ENCODE measurements around the gene KRTAP5-2.

DNA sequence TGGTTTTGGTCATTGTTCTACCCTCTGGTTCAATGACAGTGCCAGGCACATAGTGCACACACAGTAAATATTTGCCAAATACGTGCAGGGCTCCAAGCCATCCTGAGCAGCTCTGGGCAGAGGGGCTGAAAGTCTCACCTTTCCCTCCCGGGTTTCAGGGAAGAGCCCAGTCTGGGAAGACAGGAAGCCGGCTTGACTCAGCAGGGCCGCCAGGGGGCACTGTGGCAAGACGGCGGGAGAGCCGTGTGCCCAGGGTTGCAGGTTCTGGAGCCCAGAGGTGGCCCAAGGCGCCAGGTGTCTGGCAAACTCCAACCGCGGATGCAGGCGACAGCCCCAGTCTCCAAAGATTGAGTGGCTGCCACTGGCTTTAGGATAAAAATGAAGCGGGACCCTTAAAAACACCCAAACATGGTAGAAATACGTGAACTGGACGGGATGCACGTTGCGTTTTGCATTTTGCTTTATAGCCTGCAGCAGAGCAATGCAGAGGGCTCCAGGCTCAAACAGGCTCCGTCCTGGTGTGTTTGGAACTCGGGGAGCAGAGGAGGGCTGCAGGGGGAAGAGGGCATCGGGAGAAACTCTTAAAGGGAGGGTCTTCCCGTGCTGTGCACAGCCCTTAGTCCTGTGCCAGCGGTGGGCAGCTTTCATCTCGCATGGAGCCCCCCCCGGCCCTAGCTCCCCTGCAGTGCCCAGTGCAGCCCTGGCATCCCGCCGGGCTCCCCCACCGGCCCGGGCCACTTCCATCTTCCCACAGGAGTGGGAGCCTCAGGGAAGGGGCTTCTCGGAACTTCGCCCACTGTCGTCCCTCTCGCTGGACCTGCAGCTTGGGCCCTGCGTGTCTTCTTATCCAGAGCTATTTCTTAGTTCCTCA lies 42.2 kb upstream of the KRTAP5-2 start:
- TF ChIP-seq, protein P1, sequence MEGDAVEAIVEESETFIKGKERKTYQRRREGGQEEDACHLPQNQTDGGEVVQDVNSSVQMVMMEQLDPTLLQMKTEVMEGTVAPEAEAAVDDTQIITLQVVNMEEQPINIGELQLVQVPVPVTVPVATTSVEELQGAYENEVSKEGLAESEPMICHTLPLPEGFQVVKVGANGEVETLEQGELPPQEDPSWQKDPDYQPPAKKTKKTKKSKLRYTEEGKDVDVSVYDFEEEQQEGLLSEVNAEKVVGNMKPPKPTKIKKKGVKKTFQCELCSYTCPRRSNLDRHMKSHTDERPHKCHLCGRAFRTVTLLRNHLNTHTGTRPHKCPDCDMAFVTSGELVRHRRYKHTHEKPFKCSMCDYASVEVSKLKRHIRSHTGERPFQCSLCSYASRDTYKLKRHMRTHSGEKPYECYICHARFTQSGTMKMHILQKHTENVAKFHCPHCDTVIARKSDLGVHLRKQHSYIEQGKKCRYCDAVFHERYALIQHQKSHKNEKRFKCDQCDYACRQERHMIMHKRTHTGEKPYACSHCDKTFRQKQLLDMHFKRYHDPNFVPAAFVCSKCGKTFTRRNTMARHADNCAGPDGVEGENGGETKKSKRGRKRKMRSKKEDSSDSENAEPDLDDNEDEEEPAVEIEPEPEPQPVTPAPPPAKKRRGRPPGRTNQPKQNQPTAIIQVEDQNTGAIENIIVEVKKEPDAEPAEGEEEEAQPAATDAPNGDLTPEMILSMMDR (IDR thresholded peaks at IDR 0.05): peak in 2 of 3 donors; percentile 48 to 51
- TF ChIP-seq POLR2A (IDR thresholded peaks at IDR 0.05) (no peak), POLR2AphosphoS5 (IDR thresholded peaks at IDR 0.05) (no peak)

All from breast epithelium (tissue), 3 donors.